Liver (tissue), 9 donors: ENCODE measurements around the gene ADGRA1. TPM values are rescaled to one million over a fixed set of nuclear protein-coding genes. Genes with fewer than 3 reads are reported as not detected.

Source experiments
- DNase-seq: peaks from one replicate; pipeline ENCODE4 v3.0.0-alpha.2; 2017; ENCODE audit warnings: low spot score
- H3K27ac ChIP-seq, 2 donors: one replicate each; pipeline ENCODE4 v1.7.0; 2013; ENCODE audit warnings: inconsistent platforms in 2 of 2, low read length in 2 of 2, control low read depth in 1 of 2, low read depth in 1 of 2, mild to moderate bottlenecking in 1 of 2
- H3K27me3 ChIP-seq, 4 donors: one replicate each; pipeline versions ENCODE4 v1.6.1 to v1.7.0; 2013; ENCODE audit warnings: low read length in 3 of 4, inconsistent platforms in 1 of 4, mild to moderate bottlenecking in 1 of 4, moderate library complexity in 1 of 4; ENCODE audit not compliant: control insufficient read depth in 4 of 4, insufficient read depth in 4 of 4
- H3K36me3 ChIP-seq, 4 donors: one replicate each; pipeline versions ENCODE4 v1.6.1 to v1.7.0; 2013; ENCODE audit warnings: low read length in 3 of 4, mild to moderate bottlenecking in 3 of 4, low read depth in 1 of 4, moderate library complexity in 1 of 4; ENCODE audit not compliant: control insufficient read depth in 4 of 4, insufficient read depth in 3 of 4
- H3K4me1 ChIP-seq, 4 donors: one replicate each; pipeline versions ENCODE4 v1.6.1 to v1.7.0; 2013; ENCODE audit warnings: low read length in 3 of 4, mild to moderate bottlenecking in 3 of 4, moderate library complexity in 1 of 4; ENCODE audit not compliant: control insufficient read depth in 4 of 4, insufficient read depth in 4 of 4
- H3K4me3 ChIP-seq, 3 donors: one replicate each; pipeline versions ENCODE4 v1.6.1 to v1.7.0; 2013; ENCODE audit warnings: low read length in 3 of 3, control low read depth in 1 of 3, low read depth in 1 of 3, mild to moderate bottlenecking in 1 of 3
- H3K9ac ChIP-seq, 2 donors: one replicate each; pipeline ENCODE4 v1.7.0; 2013; ENCODE audit warnings: low read length in 2 of 2, mild to moderate bottlenecking in 2 of 2, moderate library complexity in 2 of 2, control low read depth in 1 of 2, low read depth in 1 of 2
- H3K9me3 ChIP-seq, 4 donors: one replicate each; pipeline versions ENCODE4 v1.6.1 to v1.7.0; 2013; ENCODE audit warnings: low read length in 3 of 4; ENCODE audit not compliant: control insufficient read depth in 4 of 4
- ATF3 ChIP-seq: IDR thresholded peaks from 2 replicates; pipeline ENCODE4 v1.6.1; 2016; ENCODE audit warnings: antibody characterized with exemption
- CTCF ChIP-seq: fragments of 150-350 bp; IDR thresholded peaks from 2 replicates; pipeline ENCODE4 v1.5.1; 2017; ENCODE audit warnings: improper control_type of control experiment, low read depth, low read length; ENCODE audit not compliant: missing input control
- EGR1 ChIP-seq, 2 donors: IDR thresholded peaks; 2 replicates each; pipeline ENCODE4 v1.6.1; 2016 to 2018; ENCODE audit warnings: antibody characterized with exemption in 2 of 2, low read depth in 2 of 2
- FOXA2 ChIP-seq: IDR thresholded peaks from 2 replicates; pipeline ENCODE4 v1.6.1; 2016; ENCODE audit warnings: antibody characterized with exemption
- GABPA ChIP-seq, 2 donors: IDR thresholded peaks in 1 of 2; conservative IDR thresholded peaks in 1 of 2; 2 replicates each; pipeline ENCODE4 v1.6.1; 2016; ENCODE audit warnings: antibody characterized with exemption in 2 of 2, mild to moderate bottlenecking in 1 of 2, moderate library complexity in 1 of 2
- HNF4A ChIP-seq, 2 donors: conservative IDR thresholded peaks; 2 replicates each; pipeline ENCODE4 v1.6.1; 2016; ENCODE audit warnings: antibody characterized with exemption in 2 of 2, mild to moderate bottlenecking in 2 of 2
- HNF4G ChIP-seq: IDR thresholded peaks from 2 replicates; pipeline ENCODE4 v1.6.1; 2016; ENCODE audit warnings: antibody characterized with exemption
- MAX ChIP-seq: IDR thresholded peaks from 2 replicates; pipeline ENCODE4 v1.6.1; 2016; ENCODE audit warnings: antibody characterized with exemption
- RAD21 ChIP-seq, 2 donors: IDR thresholded peaks; 2 replicates each; pipeline ENCODE4 v1.6.1; 2016; ENCODE audit warnings: antibody characterized with exemption in 2 of 2, mild to moderate bottlenecking in 2 of 2
- REST ChIP-seq: IDR thresholded peaks from 2 replicates; pipeline ENCODE4 v1.6.1; 2016; ENCODE audit warnings: antibody characterized with exemption, mild to moderate bottlenecking
- RXRA ChIP-seq, 2 donors: IDR thresholded peaks; 2 replicates each; pipeline ENCODE4 v1.6.1; 2017 to 2018; ENCODE audit warnings: antibody characterized with exemption in 2 of 2, mild to moderate bottlenecking in 1 of 2
- SP1 ChIP-seq: IDR thresholded peaks from 2 replicates; pipeline ENCODE4 v1.6.1; 2018; ENCODE audit warnings: antibody characterized with exemption, mild to moderate bottlenecking
- TAF1 ChIP-seq: conservative IDR thresholded peaks from 2 replicates; pipeline ENCODE4 v1.6.1; 2016; ENCODE audit warnings: antibody characterized with exemption, mild to moderate bottlenecking
- YY1 ChIP-seq: IDR thresholded peaks from 2 replicates; pipeline ENCODE4 v1.6.1; 2016; ENCODE audit warnings: antibody characterized with exemption, mild to moderate bottlenecking
- ZBTB33 ChIP-seq: IDR thresholded peaks from 2 replicates; pipeline ENCODE4 v1.6.1; 2016; ENCODE audit warnings: antibody characterized with exemption
- WGBS: extraction: QIAGEN DNeasy Blood & Tissue Kit; methylation state at CpG from one replicate; pipeline ENCODE4 v1.1.7; 2013; 5-methylcytosine and 5-hydroxymethylcytosine counted together
- polyA plus RNA-seq, 2 donors: library from polyadenylated mRNA; stranded (reverse) in 1 of 2; unstranded in 1 of 2; fragments of 200-250 nt in 1 of 2; fragments of >200 nt in 1 of 2; fragmentation: Nextera tagmentation in 1 of 2; extraction: Ambion mirVana in 1 of 2; gene quantifications; one replicate each; pipeline versions ENCODE4 v1.2.1 to v1.2.3, GENCODE V29; 2013 to 2015
- total RNA-seq, 2 donors: library from RNA; depleted of rRNA; stranded (reverse); fragments of >200 nt; gene quantifications; one replicate each; pipeline ENCODE4 v1.2.3, GENCODE V29; 2014
- donor health status: healthy.
- donor health status: healthy.
- donor health status: healthy.
- donor health status: healthy.
- donor health status: healthy.

The ADGRA1 gene
- total and polyA plus RNA-seq, 4 donors = 0.08 to 0.70 (median 0.12) TPM; not detected in 1

- H3K27ac ChIP-seq = no peak overlapping the region
- H3K9ac ChIP-seq = no peak overlapping the region
- no peak for DNase-seq
- H3K36me3 ChIP-seq = no peaks in the 10 kb centered on the region
- WGBS = 88% methylated on average over 41 of the region's 41 CpGs
- H3K27me3 ChIP-seq = no peaks in the 10 kb centered on the region
- no peaks in the 10 kb centered on the region for H3K4me1 ChIP-seq
- TF ChIP-seq RXRA (IDR thresholded peaks at IDR 0.05) (no peak), MAX (no peak), RAD21 (IDR thresholded peaks at IDR 0.05) (no peak), CTCF (no peak), TAF1 (no peak), EGR1 (IDR thresholded peaks at IDR 0.05; ENCODE audit: low read depth in 2 of 2) (no peak)
- no peak overlapping the region for H3K4me3 ChIP-seq
- H3K9me3 ChIP-seq = no peaks in the 10 kb centered on the region
These were observed 44.2 kb downstream of the ADGRA1 start for GRCh38 chr10:133131734-133132472.

GRCh38 chr10:133132473-133133291 is 45.0 kb downstream of the ADGRA1 start:
- Histone ChIP-seq H3K9me3 (no peaks in the 10 kb centered on the region), H3K27me3 (no peaks in the 10 kb centered on the region), H3K4me3 (no peak overlapping the region), H3K27ac (no peak overlapping the region), H3K36me3 (no peaks in the 10 kb centered on the region), H3K4me1 (no peaks in the 10 kb centered on the region), H3K9ac (no peak overlapping the region)
- WGBS = 88% methylated on average over 26 of the region's 26 CpGs
- DNase-seq = no peak
- no peak for TF ChIP-seq SP1
- no peak for TF ChIP-seq GABPA (IDR thresholded peaks at IDR 0.05 in 1 of 2, conservative IDR thresholded peaks at IDR 0.05 in 1 of 2)
- no peak for TF ChIP-seq EGR1 (IDR thresholded peaks at IDR 0.05; ENCODE audit: low read depth in 2 of 2)
- no peak for TF ChIP-seq ATF3
- TF ChIP-seq TAF1 = no peak
- no peak for TF ChIP-seq REST
- TF ChIP-seq RXRA (IDR thresholded peaks at IDR 0.05) = no peak
- no peak for TF ChIP-seq YY1
- TF ChIP-seq HNF4G = no peak
- no peak for TF ChIP-seq ZBTB33
- no peak for TF ChIP-seq HNF4A (conservative IDR thresholded peaks at IDR 0.05)
- TF ChIP-seq FOXA2 = no peak
